Daoy (cell line): ENCODE data around the gene RPS27L. TPM values are rescaled to one million over a fixed set of nuclear protein-coding genes. Genes with fewer than 3 reads are reported as not detected.

Experiments
- DNase-seq: peaks from one replicate; pipeline ENCODE4 v3.0.0-alpha.2; 2015; ENCODE audit warnings: low read depth
- total RNA-seq: library from RNA; depleted of rRNA; stranded (reverse); fragments of >200 nt; shearing (Covaris generic); gene quantifications from 2 replicates; pipeline ENCODE4 v1.2.3, GENCODE V29; 2014; rRNA removed

The RPS27L gene
- total RNA-seq = 49.6 and 59.0 TPM in 2 replicates

GRCh38 chr15:63157118-63157843, at the start of gene RPS27L:
Gene RPS27L (minus strand): TSS chr15:63157477. CDS start chr15:63157405, 72 bp downstream.
- peak; percentile 94 for DNase-seq

GRCh38 chr15:63206079-63206478, 48.8 kb upstream of the RPS27L start:
- DNase-seq = no peak

GRCh38 chr15:63203451-63204090, 46.3 kb upstream of the RPS27L start:
- peak; percentile 50 for DNase-seq

DNA sequence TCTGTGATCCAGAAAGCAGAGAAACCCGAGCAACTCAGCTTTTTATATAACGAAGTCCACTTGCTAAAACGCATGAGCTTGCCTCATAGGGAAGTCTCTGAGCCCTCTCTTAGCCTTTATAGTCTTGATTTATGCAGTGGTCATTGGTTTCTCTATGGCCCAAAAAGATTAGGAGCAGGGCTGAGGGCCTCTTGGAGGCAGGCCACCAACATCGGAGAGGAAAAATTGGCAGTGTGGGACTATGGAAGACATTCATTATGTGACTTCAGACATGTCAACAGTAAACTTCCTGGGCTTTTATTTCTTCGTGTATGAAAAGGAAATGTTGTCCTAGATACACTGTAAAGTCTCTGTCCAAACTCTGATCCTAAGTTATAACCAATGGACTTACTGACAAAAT, 45.6 kb upstream of the RPS27L start:
- DNase-seq = no peak

DNA sequence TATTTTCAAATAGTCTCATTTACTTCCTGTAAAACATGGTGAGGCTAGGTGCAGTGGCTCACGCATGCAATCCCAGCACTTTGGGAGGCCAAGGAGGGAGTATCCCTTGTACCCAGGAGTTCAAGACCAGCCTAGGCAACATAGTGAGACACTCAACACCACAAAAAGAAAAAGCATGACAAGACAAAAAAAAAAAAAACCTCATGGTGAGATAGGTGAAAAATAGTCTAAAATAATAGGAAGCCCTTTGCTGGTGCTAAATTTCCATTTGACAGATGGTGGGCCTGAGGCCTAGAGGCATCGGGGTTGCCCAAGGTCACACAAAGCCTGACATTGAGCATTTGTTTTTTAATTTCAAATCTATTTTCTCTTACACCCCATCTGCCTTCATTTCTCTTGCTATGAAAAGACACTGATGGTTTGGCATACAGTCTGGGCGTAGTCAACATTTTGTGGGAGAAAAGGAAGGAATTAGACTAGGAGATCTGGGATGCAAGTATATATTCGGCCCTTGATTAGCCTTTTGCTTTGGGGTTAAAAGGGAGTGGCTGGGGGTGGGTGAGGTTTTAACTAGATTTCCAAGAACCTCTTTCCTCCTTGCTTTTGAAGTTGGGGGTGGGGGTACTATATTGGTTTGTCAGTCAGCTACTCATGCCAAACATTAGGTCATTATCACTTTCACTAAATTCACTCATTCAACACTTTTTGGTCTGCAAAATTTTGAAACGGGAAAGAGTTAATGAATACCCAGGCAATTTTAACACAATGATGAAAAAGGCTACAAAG, 43.4 kb upstream of the RPS27L start:
- DNase-seq = no peak

DNA sequence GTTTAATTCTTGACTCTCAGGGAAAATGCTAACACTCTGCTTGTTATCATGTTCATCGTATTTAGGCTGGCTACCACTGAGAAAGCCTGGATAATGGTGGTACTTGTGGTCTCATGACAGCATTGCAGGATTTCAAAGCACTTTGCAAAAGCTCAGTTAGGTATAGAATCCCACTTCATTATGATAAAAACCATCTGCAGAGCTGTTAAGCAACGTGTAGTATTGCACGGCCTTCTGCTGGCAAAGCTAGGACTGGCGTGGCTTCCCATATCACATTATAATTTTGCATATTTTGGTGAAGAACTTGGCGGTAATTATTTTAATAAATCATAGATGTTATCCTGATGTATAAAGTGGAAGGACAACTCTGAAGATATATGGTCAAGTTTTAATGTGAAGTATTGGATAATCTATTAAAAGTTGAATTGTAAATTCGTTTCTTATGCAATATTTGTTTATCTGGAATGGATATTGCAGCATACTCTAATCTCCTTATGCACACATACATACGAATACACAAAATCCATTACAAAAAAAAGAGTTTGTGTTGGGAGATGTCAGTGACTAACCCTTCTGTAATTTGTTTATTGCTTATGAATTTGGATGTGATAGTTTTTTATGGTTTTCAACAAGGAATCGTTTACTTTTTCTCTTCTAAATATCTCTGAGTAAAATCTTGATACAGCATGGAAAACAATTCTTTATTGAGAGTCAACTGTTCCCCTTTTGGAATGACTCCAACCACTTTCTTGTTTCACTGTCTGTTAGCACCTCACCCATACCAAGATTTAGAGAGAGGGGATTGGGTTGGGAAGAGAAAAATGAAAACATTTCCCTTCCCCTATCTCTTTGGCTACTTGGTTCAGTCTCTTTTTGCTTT, 41.3 kb upstream of the RPS27L start:
- no peak for DNase-seq

DNA sequence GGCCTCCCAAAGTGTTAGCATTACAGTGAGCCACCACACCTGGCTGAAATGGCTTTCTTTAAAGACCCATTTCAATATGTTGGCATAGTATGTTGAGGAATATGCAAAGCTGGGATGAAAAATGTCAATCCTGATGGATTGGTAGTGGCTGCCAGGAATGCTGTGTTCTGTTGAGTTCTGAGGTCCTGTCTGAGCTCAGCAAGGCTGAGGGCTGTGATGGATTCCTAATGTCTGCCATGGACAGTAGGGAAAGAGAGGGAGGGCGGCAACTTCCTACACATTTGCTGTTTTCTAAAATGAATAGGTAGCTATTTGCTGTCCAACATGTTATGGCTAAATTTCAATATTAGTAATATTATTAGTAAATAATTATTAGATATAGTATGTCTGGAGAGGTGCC, 40.3 kb upstream of the RPS27L start:
- no peak for DNase-seq

- DNase-seq = no peak
Measured at GRCh38 chr15:63196842-63197241, 39.6 kb upstream of the RPS27L start.

- no peak for DNase-seq
Measured at GRCh38 chr15:63195569-63196015, 38.3 kb upstream of the RPS27L start.

GRCh38 chr15:63194880-63195568, 37.7 kb upstream of the RPS27L start:
- DNase-seq = no peak

DNA sequence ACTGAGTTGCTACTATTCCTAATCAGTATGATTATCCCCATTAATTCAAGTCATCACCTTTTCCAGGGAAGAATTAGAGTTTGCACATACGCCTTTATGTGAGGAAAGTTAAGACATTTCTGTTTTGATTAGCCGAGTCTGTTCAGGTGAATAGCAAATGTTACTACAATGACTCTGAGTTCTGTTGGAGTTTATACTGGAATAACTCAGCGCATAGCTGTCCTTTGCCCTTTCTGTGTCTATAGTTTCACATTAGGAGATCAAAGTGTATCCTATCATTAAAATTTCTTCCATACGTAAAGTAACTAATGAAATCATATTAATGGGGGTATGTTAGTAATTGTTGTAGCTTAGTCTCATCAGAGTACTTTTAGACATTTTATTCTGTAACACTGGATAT, 37.0 kb upstream of the RPS27L start:
- no peak for DNase-seq

- no peak for DNase-seq
Measured at GRCh38 chr15:63192619-63193206, 35.4 kb upstream of the RPS27L start.

DNA sequence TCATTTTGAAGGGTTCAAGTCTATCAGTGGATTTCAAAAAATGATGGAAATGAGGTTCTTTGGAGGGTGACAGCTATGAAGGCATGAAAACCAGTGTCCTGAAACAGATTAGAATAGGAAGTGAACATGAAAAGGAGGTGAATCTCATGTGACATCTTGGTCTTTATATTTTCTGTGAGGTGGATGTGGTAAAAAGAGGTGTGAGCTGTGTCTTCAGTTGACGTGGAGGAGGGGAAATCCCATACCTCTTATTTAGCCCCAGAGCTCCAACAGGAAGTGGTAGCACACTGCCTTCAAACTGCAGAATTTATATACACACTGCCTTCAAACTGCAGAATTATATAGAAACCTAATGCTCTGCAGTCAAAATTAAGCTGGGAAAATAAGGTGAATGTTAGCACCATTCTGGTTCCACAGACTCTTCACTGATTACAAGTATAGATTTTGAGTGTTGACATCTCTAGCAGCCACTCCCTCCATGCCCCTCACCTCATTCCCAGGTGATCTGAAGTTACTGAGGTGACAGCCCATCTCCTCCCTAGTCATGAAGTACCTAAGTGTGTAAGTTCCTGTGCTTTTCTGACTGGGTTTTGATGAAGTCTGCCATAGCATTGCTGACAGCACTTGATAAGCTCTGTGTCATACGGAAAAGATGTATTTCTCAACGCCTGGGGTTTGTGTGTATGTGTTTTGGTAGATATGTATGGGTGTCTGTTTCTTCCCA, 34.8 kb upstream of the RPS27L start:
- DNase-seq = peak; percentile 23

DNA sequence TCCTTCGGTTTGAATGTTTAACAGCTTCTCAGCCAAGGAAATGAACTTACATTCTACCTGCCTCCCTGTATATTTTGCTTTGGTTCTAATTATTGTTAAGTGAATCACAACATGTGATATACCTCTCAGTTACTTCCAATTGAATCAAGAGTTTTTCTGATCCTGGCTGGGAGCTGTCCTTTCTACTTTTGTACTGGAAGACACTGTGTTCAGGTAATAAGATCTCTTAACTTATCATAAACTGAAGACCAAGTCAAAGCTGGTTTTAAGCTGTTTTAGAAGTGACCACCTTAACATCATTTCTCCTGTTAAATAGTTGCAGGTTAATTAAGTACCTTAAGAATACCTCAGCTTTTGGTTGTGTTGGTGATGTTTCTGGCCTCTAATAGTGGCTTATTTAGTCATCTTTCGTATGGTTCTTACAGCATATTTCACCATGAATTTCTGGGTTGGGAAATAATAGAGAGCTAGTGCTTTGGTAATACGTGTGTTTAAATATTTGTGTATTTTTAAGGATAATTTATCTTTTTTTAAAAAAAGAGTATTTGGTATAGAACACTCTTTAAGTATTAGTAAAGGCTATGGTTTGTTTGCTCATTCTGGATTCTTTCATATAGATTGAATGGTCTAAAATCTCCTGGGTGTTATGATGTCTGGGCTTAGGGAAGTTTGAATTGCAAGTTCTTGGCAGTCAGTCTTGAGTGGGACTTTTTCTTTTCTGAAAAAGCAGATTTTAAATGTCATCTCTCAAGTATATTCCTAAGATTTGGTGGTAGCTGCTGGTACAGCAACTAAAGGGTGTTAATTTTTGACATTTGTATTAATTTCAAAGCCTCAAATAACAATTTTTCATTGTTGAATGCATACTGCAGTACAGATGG, 33.7 kb upstream of the RPS27L start:
- no peak for DNase-seq

- DNase-seq = peak; percentile 14
Measured at GRCh38 chr15:63189941-63190768, 32.9 kb upstream of the RPS27L start.

DNA sequence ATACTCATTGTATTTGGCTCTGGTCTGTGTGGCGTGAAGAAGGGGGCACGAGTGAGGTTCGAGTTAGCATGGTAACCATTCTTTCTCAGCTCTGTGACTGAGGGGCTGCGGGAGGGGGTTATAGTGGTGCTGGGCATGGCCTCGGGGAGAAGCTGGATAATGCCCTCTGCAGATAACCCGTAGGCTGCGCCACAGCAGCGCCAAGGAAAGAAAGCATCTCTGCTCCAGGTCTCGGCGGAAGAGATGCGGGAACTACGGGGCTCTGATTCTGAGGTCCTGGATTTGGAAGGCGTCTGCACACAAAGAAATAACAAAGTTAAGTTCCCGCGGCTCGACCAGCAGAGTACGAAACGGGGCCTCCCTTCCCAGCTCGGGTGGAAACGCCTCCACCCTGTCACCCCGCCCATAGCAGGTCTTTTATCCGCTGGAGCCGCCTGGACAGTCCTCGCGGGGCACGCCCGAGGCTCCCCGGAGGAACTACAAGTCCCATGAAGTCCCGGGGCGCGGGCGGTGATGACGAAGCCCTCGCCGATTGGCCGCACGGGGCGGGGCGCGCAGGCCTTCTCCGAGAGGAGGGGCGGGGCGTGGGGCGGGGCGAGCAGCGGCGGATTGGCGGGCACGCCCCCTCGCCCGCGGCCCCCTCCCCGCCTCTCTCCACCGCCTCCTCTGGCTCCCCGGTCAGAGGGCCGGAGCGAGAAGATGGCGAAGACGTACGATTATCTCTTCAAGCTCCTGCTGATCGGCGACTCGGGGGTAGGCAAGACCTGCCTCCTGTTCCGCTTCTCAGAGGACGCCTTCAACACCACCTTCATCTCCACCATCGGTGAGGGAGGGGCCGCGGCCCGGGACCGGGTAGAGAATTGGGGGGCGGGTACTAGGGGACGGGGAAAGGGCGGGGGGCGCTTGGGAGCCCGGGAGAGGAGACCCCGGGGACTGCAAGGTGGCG, 31.9 kb upstream of the RPS27L start, which contains the start of gene RAB8B:
Gene RAB8B (plus strand): TSS at position 681 of the 946 bp plus-strand sequence. CDS start 19 bp downstream, at position 700.
- DNase-seq = peak; percentile 97
